GM21360 (cell line): ENCODE results near the gene GPAT3.
"Not testable (repeated sequence)": the region's sequence is repeated elsewhere in the genome, so short reads cannot be mapped to it uniquely, and the experiment has no call there.

Experiments
- ATAC-seq: cut with Tn5 transposase; IDR thresholded peaks from one replicate; pipeline ENCODE4 v1.9.1; 2021; ENCODE audit warnings: mild to moderate bottlenecking, moderate library complexity; ENCODE audit not compliant: unreplicated experiment

Gene GPAT3

DNA sequence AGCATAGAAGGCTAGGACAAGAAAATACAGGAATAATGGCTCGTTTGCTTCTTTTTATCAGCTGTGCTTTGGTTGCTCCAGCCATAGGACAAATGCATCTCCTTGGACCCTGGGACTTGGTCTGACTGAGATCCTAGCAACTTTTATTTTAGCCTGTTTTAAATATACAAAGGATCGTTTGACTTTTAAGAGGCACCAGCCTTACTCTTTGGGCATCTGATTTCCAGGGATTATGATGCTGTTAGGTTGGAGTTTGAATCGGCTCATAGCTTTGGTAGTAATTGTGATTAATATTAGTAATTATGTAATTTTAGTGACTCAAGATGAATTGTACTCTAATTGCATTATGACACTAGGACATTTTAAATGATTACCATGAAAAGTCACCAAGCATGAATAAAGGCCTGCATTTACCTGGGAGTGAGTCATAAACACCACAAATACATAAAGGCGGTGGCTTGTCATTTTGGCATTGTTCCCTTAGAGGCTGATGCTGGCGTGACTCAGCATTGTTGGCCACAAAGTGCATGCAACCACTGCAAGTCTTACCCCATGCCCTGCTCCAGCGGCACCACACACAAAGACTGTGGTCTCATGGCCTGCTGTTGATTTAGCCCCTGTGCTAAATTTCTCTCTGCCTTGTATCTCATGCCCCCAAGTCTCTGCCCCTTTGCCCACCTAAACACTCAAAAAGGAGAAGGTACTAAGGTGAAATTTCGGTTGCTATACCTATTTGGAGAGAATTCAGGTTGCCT lies 12.4 kb downstream of the GPAT3 start:
- ATAC-seq: peak; percentile 82

DNA sequence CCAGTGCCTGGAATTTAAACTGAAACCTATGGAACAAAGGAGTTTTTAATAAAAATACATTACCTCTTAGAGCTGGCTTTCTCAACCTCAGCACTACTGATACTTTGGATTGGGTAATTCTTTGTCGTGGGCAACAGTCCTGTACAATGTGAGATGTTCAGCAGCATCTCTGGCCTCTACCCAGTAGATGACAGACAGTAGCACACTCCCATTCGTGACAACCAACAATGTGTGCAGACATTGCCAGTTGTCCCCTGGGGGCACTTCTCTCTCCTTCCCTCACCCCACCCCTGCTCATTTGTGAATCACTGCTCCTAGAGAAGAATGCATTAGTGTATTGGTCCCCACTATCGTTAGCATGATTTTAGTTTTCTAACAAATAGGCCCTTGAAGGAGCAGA lies 16.2 kb downstream of the GPAT3 start:
- ATAC-seq: no peak

DNA sequence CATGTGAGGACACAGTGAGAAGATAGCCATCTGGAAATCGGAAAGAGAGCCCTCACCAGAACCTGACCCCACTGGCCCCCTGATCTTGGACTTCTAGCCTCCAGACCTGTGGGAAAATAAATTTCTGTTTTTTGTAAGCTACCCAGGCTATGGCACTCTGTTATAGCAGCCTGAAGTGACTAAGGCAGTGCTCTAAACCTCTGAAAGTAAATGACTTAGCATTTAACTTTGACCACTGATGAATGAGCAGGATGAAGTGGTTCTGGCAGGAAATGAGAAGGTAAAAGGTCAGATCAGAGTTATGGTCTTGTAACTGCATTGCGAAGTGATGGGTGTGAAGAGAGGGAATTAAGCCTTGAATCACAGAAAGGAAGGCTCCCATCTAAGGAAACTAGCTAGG lies 17.0 kb downstream of the GPAT3 start:
- peak; percentile 44 for ATAC-seq

DNA sequence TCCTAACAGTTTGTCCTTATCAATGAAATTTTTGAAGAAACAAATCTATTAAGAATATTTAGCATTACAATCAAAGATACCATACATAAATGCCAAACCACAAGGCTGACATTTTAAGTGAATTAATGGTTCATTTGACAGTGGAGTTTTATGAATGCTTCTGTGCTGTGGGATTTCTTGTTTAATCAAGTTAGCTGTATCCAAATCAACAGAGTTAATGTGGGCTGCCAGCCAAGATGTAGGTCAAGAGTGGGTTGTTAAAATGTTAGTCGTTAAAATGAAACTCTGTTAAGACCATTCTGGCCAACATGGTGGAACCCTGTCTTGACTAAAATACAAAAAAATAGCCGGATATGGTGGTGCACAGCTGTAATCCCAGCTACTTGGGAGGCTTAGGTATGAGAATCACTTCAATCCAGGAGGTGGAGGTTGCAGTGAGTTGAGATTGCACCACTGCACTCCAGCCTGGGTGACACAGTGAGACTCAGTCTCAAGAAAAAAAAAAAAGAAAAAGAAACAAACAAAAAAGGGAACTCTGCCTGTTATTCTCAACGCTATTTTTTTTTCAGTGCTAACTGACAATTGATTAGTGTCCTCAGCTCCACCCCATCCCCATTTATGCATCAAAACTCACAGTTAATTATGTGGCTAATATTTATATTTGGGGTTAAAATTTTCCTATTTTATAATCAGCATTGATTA lies 20.2 kb downstream of the GPAT3 start:
- no peak for ATAC-seq

DNA sequence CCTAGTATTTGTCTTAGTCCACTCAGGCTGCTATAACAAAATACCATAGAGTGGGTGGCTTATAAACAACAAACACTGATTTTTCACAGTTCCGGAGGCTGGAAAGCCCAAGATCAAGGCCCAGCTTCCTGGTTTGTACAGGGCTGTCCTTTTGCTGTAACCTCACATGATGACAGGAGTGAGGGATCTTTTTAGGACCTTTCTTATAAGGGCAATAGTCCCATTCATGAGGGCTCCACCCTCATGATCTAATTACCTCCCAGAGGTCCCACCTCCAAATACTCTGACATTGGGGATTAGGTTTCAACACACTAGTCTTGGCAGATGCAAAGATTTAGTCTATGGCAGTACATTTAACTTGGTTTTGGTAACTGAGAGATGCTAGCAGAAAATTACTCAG lies 20.9 kb downstream of the GPAT3 start:
- ATAC-seq: no peak

DNA sequence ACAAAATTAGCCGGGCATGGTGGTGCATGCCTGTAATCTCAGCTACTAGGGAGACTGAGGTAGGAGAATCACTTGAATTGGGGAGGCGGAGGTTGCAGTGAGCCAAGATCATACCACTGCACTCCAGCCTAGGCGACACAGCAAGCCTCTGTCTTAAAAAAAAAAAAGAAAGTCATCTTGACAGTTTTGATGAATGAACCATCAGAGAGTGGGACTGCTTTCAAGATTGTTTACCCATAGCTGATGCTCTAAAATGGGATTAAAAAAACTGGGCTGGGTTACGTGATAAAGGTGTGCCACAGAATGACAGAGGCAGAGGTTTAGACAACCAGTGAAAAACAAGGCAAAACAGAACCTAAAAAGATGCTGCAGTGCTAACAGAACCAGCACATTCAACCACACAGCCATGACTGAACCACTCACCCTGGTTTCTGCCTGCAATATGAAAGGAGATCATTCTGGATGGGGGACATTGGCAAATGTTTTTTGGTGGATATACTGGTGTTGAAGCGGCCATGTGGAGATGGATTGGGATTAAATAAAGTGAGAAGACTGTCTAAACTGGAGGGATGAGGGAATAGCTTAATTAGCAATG lies 22.2 kb downstream of the GPAT3 start:
- ATAC-seq: no peak

DNA sequence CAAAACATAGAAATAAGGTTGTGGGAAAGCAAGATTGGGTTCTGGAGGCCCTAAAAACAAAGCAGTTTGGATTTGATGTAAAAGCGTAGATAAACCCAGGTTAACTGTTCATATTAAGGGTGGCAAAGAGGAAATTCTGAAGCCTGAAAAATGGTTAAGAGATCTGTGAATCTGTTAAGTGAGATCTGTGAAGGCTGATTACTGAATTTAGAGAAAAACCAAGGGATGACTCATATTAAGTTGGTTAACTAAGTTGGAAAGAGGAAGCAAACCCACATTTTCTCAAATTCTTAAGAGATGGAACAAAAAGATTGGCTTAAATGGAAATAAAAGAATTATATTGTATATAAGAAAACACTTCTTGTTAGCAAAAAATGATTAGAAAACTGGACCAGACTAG lies 22.8 kb downstream of the GPAT3 start:
- ATAC-seq: no peak

DNA sequence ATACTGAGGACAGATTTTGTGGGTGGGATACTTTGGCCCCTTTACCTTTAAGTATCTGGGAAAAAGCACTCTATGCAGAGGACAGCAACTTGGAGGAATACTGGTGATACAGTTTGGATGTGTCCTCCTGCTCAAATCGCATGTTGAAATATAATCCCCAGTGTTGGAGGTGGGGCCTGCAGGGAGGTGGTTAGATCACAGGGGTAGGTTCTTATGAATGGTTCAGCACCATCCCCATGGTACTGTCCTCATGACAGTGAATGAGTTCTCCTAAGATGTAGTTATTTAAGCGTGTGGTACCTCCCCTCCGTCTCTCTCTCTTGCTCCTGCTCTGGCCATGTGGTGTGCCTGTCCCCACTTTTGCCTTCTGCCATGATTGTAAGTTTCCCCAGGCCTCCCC lies 24.6 kb downstream of the GPAT3 start:
- no peak for ATAC-seq

DNA sequence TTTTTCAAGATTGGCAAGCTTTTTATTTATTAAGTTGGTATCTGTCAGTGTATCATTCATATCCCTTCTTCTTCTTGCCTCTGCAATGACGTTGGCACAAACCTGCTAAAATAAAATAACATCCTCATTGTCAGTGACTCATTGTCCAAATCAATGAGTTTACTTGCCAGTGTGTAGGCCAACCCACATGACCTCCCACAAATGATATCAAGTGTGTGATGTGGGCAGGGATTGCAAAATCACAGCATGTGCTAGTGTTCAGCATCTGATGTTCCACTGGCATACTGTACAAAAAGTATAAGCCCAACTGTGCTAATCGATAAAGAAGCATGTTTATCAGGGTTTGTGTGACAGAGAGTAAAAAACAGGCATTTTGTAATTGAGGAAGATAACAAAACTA lies 25.5 kb downstream of the GPAT3 start:
- no peak for ATAC-seq

DNA sequence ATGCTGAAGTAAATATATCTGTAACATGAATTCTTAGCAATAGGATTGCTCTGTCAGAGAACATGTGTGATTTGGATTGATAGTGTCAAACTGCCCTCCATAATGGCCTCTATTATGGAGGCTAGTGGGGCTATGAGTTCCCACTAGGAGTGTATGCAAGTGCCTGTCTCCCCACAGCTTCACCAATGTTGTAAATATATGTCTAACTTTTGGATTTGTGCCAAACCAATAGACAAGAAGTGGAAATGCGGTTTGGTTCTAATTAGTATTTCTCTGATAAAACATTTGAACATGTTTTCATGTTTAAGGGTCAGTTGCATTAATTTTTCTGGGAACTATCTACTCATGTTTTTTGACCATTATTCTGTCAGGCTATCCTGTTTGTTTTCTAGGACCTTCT lies 28.1 kb downstream of the GPAT3 start:
- ATAC-seq: no peak

DNA sequence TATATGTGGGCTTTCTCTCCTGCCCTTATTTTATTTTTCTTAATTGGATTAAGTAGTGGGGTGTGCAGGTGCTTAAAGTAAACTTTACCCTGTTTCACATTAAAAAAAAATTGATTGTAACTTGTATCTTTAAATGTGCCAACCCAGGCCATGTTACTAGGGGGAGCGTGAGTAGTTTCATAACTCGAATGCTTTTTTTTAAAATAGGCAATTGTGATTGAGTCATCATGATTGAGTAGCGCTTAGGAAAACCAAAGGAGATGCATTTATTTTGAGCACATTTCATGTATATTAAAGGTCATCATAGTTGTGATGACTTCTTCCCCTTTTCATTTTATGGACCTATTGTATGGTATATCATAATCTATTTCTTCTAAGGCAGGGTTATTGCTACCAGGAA lies 32.2 kb downstream of the GPAT3 start:
- no peak for ATAC-seq

DNA sequence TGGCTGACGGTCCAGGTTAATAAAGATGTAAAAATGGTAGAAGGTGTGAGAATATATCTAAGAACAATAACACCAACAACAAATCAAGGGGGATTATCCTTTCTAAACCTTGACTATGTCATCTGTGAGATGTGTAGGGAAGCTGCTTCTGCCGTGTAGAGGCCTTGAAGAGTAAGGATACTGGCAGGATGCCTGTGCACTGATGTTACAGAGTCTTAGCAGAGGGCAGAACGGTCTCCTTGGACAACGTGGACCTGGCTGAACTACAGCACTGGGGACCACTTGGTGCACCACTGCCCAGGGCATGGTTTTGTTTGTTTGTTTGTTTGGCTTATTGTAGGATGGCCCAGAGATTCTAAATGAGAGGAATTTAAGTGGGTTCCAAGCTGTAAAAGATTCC lies 33.5 kb downstream of the GPAT3 start:
- ATAC-seq: no peak

DNA sequence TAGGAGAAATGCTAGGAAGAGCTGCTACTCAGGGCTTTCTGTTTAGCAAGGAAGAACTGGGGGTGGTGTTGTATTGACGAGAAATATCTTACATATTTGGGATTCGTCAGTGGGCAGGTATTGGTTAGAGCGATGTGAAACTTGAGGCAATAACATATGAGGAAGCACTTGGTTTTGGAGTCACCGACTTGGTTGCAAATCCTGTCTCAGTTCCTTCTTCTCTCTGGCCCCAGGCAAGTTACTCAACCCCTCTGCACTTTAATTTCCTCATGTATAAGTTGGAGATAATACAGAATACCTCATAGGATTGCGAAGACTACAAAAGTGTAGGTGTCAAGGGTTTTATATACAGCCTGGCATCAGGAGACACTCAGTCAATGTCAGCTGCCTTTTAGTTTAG lies 34.1 kb downstream of the GPAT3 start:
- peak; percentile 95 for ATAC-seq

DNA sequence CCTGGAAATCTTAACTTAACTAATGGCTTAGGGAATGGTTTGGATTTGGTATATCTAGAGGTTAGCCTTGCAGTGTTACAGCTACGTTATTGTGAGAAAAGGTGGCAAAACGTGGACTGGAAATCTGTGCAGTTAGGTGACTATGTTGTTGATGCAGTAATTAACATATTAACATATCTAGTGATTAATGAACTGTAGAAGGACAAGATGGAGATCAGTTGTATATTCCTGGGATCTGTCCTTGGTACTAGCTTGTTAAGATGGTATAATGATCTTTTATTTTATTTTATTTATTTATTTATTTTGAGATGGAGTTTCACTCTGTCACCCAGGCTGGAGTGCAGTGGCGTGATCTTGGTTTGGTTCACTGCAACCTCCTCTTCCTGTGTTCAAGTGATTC lies 36.9 kb downstream of the GPAT3 start:
- ATAC-seq: no peak

DNA sequence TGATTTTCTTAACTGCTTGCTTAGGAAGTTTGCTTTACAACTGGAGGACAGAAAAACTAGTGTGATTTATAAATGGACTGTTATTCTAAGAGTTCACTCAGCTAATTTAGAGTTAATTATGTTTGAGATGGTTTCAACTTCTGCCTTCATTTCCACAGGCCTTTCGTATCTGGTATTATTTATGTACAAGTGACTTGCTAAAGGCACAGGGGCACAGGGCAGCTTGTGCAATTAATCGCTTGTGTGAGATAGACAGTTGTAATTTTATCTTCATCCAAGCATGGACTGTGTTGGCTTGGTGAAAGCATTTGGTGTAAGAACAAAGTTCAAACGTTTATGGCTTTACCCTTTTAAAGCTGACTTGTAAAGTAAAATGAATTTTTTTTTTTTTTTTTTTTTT lies 38.3 kb downstream of the GPAT3 start:
- no peak for ATAC-seq

DNA sequence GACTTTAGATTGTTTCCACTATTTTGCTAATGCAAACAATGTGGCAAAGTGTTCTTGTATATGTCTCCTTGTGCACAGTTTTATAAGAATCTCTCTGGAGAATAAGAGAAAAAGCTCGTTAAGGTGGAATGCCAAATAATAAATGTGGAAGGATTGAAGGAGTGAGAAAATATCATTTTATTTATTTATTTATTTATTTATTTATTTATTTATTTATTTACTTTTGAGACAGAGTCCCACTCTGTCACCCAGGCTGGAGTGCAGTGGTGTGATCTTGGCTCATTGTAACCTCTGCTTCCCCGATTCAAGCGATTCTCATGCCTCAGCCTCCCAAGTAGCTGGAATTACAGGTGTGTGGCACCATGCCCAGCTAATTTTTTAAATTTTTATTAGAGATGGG lies 40.3 kb downstream of the GPAT3 start:
- ATAC-seq: not testable (repeated sequence)

DNA sequence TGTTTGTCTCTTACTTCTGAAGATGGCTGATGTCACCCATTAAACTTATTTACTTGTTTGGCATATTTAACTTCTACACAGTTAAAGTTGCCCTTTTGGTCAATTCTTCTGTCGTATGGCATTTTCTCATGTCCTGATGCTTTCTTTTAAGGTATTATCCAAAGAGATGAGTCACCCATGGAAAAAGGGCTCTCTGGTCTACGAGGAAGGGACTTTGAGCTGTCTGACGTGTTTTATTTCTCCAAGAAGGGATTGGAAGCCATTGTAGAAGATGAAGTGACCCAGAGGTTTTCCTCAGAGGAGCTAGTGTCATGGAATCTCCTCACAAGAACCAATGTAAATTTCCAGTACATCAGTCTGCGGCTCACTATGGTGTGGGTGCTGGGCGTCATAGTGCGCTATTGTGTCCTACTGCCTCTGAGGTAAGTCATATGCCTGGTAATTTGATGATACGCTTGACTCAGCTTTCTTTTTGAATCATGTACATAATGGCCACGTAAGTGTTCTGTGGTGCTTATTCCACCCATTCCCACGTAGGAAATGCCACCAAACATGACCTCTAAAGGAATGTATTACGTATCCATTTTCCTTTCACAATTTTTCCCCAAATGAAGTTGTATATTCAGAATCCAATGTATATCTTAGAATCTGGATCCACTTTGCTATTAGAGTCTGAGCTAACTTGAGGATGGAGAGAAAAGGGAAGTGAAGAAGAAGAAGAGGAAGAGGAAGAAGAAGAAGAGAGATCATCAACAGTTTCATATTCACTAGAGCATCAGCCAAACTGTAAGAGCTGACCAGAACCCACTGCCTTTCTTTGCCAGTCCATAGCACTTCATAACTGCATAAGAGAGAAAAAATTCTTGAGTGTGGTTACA lies 45.7 kb downstream of the GPAT3 start:
- peak; percentile 88 for ATAC-seq

DNA sequence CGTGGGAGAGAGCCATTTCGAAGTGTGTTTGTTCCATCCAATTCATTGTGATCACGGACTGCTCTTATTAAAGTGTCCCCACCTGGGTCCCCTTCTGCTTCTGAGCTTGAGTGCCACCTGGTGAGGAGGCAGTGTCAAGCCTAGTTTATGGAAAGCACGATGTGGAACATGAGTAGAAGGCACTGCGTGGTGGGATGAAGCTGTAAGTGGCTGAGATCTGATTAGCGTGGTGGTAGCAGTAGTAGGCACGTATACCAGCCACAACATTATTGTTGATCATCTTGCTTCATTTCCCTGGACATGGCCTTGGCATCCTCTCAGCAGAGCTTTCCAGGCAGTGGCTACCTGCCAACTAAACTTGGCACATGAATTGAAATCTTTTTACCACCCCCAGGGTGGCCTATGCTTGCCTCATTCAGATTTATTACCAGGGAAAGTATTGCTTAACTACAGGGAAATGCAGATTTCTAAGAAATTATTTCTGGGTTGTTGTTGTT lies 46.4 kb downstream of the GPAT3 start:
- no peak for ATAC-seq

DNA sequence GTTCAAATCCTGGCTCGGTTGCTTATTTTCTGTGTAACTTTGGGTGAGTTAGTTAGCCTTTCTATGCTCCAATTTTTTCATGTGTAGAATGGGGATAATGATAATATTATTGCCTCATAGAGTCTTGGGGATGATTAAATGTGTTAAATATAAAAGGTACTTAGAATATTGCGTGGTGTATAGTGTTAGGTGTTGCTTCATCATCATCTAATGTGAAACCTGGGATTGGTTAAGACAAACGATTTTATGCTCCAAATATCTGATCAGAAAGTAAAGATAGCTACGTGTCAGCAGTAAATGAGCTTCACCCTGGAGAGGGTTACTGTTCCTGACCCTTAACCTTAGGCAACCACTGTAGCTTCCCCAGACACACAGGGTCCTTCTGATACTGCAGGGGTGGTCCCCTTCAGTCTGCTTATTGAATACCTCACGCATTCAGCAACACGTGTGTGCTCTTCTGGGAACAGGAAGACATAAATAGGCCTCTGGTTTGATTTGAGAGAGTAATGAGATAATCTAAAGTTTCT lies 50.1 kb downstream of the GPAT3 start:
- ATAC-seq: no peak

DNA sequence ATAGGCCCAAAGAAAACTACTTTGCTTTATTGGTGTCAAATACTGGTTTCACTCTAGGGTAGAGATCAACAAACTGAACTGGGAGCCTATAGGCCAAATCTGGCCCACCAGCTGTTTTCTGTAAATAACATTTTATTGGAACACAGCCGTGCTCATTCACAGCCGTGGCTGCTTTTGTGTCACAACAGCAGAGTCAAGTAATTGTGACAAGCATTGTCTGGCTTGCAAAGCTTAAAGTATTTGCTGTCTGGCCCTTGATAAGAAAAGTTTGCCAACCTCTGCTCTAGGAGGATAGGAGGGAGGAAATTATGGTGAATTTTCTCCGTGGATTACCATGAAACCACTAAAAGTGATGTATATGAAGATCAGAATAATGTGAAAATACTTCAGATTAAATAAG lies 53.4 kb downstream of the GPAT3 start:
- no peak for ATAC-seq

DNA sequence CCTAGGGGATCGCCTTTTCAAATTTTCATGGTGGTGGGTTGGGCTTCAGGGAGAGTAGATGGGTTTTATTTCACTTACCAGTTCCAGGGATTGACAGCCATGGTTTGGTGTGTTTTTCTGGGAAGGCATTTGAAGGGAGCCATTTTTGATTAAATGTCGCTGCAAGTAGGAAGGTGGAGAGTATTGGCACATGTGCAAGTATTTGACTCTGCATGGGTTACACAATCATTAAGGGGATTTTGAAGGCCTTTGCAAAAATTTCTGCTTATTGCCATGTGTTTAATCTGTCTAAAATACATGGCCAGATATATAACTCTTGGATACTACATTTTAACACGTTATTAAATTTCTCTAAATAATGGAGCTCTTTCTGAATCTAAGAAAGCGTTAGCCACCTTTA lies 55.1 kb downstream of the GPAT3 start:
- no peak for ATAC-seq
